ENCODE data around the gene FGF18.

The FGF18 gene

GRCh38 chr5:171445644-171446516 is 26.4 kb downstream of the FGF18 start:
- DNase-seq, result no peak

- no peak for DNase-seq
These were observed 27.8 kb downstream of the FGF18 start for GRCh38 chr5:171447226-171447625.

GRCh38 chr5:171449426-171449825 is 30.0 kb downstream of the FGF18 start:
- no peak for DNase-seq

- no peak for DNase-seq
These were observed 31.2 kb downstream of the FGF18 start for GRCh38 chr5:171450423-171451331.

- no peak for DNase-seq
These were observed 32.0 kb downstream of the FGF18 start for GRCh38 chr5:171451421-171451820.

GRCh38 chr5:171453056-171453725 is 33.7 kb downstream of the FGF18 start:
- no peak for DNase-seq

- no peak for DNase-seq
These were observed 34.5 kb downstream of the FGF18 start for GRCh38 chr5:171453988-171454387.

- DNase-seq, result no peak
These were observed 35.1 kb downstream of the FGF18 start for GRCh38 chr5:171454549-171454948.

- DNase-seq, result no peak
These were observed 36.1 kb downstream of the FGF18 start for GRCh38 chr5:171455522-171455921.

GRCh38 chr5:171457208-171457981 is 37.9 kb downstream of the FGF18 start:
- DNase-seq, result no peak

- DNase-seq, result no peak
These were observed 40.4 kb downstream of the FGF18 start for GRCh38 chr5:171459839-171460238.

GRCh38 chr5:171462136-171462927 is 42.9 kb downstream of the FGF18 start:
- DNase-seq, result no peak

- no peak for DNase-seq
These were observed 43.7 kb downstream of the FGF18 start for GRCh38 chr5:171462928-171463861.

GRCh38 chr5:171463862-171464229 is 44.4 kb downstream of the FGF18 start:
- DNase-seq, result no peak

- no peak for DNase-seq
These were observed 45.4 kb downstream of the FGF18 start for GRCh38 chr5:171464829-171465228.

GRCh38 chr5:171467107-171467506 is 47.7 kb downstream of the FGF18 start:
- no peak for DNase-seq

- DNase-seq, result no peak
These were observed 49.9 kb downstream of the FGF18 start for GRCh38 chr5:171469326-171469725.

GRCh38 chr5:171470420-171470819 is 51.0 kb downstream of the FGF18 start:
- no peak for DNase-seq

GRCh38 chr5:171474230-171474813 is 54.9 kb downstream of the FGF18 start:
- no peak for DNase-seq

GRCh38 chr5:171475596-171475995 is 56.1 kb downstream of the FGF18 start:
- no peak for DNase-seq
